NCI-H526 treated with DMSO at 0.1 percent for 48 hours (cell line): ENCODE data around the gene TNFSF8.
A peak's percentile ranks its signal among the peaks of the same experiment; 100 is the strongest.

Source experiments
- DNase-seq: peaks from one replicate; lab custom pipeline; 2025; lab: John Stamatoyannopoulos, UW

Gene TNFSF8

DNA sequence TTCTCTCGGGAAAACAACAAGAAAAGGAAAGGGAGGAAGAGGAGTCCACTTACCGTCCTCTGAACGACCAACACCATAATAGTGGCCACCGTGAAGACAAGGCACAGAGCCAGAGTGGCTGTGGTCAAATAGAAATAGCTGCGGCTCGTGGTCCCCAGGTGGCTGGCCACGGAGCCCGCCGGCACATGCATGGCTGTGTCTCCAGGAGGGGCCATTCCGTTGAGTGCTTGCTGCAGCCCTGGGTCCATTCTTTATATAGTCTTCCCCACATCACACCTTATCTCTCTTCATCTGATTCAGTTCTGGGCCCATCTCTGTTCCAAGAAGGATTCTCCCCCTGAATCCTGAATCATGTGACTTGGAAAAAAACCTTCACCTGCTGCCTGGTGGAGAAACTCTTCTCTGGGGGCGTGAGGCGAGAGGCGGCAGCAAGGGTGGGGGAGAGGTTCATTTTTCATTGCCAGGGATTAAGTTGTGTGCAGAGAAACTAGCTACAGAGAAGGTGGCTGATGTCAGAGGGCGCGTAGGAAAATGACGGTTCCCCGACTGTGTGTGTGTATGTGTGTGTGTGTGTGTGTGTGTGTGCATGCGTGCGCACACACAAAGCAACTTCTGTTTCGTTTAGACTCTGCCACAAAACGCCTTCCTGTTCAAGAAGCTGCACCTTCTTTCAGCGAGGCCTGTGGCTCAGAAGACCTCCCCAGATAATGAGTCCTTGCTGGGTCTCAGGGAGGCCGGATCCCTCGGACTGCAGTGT, at the start of gene TNFSF8:
TSS of gene TNFSF8 (minus strand) at position 536 of the 757 bp plus-strand sequence. CDS start at position 248, 288 bp downstream.
- DNase-seq = peak; percentile 81

DNA sequence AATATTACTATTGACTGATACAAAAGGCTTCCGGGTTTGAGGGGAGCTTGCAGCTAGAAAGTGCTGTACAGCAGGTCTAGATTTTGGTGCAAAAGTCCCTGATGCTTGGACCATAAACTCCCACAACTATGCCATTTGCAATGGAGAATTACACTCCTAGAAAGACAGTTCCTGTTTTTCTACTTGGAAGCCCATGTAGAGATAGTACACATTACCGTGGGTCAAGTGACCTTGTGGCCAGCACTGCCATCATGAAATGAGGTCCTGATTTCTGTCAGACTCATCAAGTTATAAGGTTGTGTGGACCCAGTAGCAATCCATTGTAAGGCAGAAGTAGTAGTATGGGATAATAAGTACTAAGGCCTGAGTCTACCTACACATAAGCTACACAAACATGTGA, 42.8 kb upstream of the TNFSF8 start:
- DNase-seq = no peak

DNA sequence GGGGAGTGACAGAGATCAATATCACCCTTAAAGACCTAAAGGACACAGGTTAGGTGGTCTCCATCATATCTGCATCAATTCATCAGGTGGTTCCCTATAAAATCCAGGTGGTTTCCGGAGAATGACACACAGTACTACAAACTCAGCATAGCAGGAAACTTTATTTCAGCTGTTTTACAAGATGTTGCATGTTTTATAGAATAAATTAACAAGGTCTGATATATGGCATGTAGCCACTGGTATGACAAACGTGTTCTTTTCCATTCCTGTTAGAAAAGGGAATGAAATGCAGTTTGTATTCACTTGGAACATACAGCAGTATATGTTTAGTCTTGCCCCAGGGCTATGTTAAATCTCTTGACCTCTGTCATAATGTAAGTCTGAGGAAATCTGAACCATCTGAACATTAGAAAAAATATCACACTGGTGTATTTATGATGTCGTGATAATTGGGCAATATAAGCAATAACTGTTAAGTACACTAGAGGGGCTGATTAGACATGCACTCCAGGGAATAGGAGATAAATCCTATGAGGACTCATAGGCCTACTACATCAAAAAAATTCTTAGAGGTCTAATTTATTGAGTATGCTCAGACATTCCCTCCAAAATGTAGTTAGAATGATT, 42.2 kb upstream of the TNFSF8 start:
- DNase-seq = no peak

GRCh38 chr9:114969269-114969668, 38.9 kb upstream of the TNFSF8 start:
- DNase-seq = no peak

DNA sequence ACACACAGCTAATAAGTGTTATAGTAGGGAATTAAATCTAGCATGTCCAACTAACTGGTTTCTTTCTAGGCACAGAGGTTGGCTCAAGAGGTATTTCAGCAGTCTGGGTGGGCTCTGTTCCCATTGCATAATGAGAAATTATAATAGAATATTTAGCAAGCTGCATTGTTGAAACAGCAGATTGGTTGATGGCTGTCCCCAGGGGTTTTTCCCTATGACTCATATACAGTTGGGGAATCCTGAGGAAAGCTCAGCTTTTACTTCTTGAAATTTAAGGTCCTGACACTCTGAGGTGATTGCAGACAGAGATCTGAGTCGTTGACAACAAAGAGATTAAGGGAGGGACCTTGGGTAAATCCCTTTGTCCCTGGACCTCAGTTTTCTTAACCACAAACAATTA, 38.3 kb upstream of the TNFSF8 start:
- DNase-seq = no peak

- DNase-seq = no peak
These were observed 35.2 kb upstream of the TNFSF8 start for GRCh38 chr9:114965564-114965963.

- no peak for DNase-seq
These were observed 32.4 kb upstream of the TNFSF8 start for GRCh38 chr9:114962809-114963208.

- DNase-seq = no peak
These were observed 29.9 kb upstream of the TNFSF8 start for GRCh38 chr9:114960276-114960675.

DNA sequence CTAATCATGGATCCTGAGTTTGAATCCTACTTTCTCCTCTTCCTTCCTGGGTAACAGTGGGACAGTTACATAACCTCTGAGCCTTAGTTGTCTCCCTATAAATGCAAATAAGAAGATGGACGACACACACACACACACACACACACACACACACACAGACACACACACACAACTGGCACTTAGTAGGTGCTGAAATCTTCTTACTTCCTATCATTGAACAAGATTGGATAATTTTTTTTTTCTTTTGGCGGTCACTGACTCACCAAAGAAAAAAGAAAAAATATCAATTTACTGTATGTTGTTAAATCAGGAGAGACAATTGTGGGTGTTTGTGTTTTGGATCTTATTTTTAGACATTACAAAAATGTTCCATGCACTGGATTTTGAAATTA, 28.4 kb upstream of the TNFSF8 start:
- DNase-seq = no peak

DNA sequence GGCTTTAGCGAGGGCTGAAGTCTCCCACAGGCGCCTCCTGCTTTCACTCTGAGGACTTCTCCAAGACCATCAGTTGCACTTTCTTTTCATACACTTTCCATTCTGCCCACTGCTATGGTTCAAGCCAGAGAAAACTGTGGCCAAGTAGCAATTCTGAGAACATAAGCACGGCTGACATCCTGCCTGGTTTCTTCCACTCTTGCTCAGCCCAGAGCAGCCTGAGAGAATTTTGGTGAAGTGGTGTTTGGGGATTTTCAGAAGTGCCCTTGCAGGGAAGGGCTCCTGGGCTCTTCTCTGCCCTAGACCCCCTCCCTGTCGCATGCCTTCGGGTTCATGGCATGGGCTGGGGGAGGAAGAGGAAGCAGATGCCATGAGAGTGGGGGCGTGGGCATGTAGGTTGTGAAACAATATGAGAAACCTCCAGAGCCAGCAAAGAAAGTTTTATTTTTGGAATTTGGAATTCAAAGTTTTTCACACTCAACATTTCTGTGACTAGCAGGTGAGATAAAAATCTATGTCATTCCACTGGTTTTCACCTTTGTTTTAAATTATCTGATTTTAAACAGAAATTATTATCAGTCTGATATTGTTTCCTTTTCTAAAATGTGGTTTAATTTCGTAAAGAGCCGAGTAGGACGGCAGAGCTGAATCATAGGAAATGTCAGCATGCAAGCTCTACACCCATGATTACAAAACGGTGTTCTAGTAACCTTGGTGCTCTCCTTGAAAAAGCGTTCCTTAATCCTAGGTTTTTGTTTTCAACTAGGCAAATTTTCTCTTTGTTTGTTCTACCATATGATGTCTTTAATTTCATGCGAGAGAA, 27.8 kb upstream of the TNFSF8 start:
- no peak for DNase-seq

- DNase-seq = no peak
These were observed 27.2 kb upstream of the TNFSF8 start for GRCh38 chr9:114957558-114957957.

DNA sequence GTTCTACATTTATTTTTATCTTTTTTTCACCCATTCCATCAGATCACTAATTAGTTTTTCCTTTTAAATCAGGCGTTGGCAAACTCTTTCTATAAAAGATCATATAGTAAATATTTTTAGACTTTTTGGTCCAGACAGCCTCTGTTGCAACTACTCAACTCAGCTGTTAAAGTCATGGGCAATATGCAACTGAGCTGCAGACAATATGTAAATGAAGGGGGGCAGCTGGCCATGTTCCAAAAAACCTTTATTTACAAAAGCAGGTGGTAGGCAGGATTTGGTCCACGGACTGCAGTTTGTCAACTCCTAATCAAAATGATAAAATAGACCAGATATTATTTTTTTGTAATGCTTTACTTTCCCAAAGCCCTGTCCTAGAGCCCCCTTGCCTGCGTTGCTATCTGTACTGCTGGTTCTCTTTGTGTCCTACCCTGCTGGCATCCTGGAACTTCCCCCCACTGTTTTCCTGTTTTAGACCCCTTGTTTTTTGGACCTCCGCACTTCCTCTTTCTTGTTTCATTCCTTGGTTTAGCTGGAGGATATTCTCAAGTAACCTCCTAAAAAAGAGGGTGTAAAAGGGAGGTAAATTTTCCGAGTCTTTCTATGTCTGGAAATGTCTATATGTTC, 24.7 kb upstream of the TNFSF8 start:
- DNase-seq = no peak

GRCh38 chr9:114953959-114954358, 23.6 kb upstream of the TNFSF8 start:
- no peak for DNase-seq

- DNase-seq = no peak
These were observed 22.7 kb upstream of the TNFSF8 start for GRCh38 chr9:114953046-114953445.

DNA sequence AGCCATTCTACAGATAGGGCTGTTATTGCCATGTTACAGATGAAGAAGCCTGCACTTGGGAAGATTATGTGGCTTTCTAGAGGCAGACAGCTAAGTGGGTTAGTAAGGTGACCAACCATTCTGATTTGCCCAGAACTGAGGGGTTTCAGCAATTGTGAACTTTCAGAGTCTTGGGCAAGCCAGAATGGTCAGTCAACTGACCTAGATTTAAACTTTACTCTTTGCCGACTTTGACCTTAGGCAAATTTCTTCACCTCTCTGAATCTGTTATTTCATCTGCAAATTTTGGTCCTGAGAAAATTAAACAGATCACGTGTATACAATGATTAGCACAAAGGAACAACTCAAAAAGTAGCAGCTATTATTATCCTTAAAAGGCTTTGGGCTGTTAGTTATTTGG, 20.4 kb upstream of the TNFSF8 start:
- DNase-seq = no peak

DNA sequence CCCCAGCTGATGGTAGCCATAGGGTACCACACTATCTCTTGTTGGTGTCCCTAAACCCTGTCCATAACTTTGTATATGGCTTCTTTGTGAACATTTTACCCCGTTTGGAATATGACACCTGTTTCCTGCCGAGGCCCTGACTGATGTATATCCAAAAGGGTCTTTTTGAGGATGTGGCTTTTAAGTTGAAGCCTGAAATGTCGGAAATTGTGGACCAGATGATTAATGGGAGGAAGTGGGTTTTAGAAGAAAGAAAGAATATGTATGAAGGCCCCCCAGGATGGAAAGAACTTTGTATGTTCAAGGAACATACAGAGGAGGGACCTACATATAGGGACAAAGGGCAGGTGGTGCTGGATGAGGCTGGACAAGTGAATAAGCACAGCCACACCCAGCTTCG, 16.7 kb upstream of the TNFSF8 start:
- DNase-seq = no peak

- no peak for DNase-seq
These were observed 15.4 kb upstream of the TNFSF8 start for GRCh38 chr9:114945616-114946412.

- DNase-seq = no peak
These were observed 11.0 kb upstream of the TNFSF8 start for GRCh38 chr9:114941376-114941775.

- no peak for DNase-seq
These were observed 8.5 kb upstream of the TNFSF8 start for GRCh38 chr9:114938687-114939575.

DNA sequence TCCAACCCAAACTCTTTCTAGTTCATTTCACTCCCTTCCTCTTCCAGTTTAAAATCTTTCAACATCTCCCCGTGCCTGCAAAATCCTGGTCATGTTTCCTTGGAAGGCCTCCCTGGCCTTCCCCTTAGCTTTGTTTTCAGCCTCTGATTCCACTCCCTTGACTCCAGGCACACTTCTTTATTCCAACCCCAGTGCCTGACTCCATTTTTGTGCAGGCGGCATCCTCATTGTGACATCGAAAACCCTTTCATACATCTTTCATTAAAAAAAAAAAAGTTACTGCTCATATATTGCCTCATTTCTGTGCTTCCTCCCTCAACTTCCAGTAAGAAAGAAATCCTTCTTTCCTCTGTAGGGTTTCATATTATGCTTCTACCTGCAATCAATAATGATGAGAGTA, 7.1 kb upstream of the TNFSF8 start:
- no peak for DNase-seq

DNA sequence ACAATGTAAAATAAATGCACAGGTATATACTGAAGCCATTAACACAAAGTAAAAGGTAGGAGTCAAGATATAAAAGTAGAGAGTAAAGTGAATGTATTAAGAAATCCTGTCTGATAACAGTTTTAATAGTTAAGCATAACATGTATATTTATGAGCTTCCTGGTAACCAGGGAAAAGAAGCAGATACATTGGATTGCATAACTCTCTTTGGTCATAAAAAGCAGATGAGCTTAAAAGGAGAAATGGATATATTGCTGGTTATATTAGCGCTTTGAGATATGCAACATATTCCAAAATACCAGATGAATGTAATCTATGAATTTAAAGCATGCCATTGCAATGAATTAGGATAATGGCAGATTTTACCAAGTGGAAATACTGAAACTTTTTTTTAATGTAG, 6.2 kb upstream of the TNFSF8 start:
- no peak for DNase-seq
